Measurements from ENCODE around the gene COMMD6. TPM values are rescaled to one million over a fixed set of nuclear protein-coding genes. Genes with fewer than 3 reads are reported as not detected.

The COMMD6 gene
- total and polyA plus RNA-seq, 2 of the 13 experiments (the other 11 are each of a cell fraction or from before 2014, with no cell fraction given): 97.0 to 164 TPM

- TF ChIP-seq MYPOP (CRISPR knock-in tag; IDR thresholded peaks at IDR 0.05) (peak; percentile 78), ZNF691 (CRISPR knock-in tag; IDR thresholded peaks at IDR 0.05; ENCODE audit: borderline replicate concordance, low read depth) (peak; percentile 76; the same call in 1 of the 2 replicates), MTA3 (CRISPR knock-in tag; IDR thresholded peaks at IDR 0.05) (no peak), ZNF577 (CRISPR knock-in tag; IDR thresholded peaks at IDR 0.05; ENCODE audit: borderline replicate concordance, low read depth) (no peak), KIAA2018 (CRISPR knock-in tag; IDR thresholded peaks at IDR 0.05; ENCODE audit: borderline replicate concordance) (0 out of 2 replicates have a peak, but pooled peaks have one; percentile 77), ZFP37 (CRISPR knock-in tag; IDR thresholded peaks at IDR 0.05; ENCODE audit: borderline replicate concordance) (no peak), BCLAF1 (IDR thresholded peaks at IDR 0.05) (no peak), ZNF672 (CRISPR knock-in tag; IDR thresholded peaks at IDR 0.05) (no peak), ZBTB37 (CRISPR knock-in tag; IDR thresholded peaks at IDR 0.05) (no peak), HMGA1 (CRISPR knock-in tag; conservative IDR thresholded peaks at IDR 0.05) (no peak), TCF12 (IDR thresholded peaks at IDR 0.05) (no peak), TCF12 (CRISPR knock-in tag; IDR thresholded peaks at IDR 0.05) (no peak)
Measured at GRCh38 chr13:75549262-75550158, 11.9 kb upstream of the COMMD6 start, which contains the start of gene UCHL3 (continued).

Measured in HepG2 (cell line).